Activated T-helper 17 cell treated with anti-CD3 and anti-CD28 coated beads, Interleukin-2, amount 50 U/mL, for 72 hours (primary cell): ENCODE data around the gene NECTIN2. TPM values are rescaled to one million over a fixed set of nuclear protein-coding genes. Genes with fewer than 3 reads are reported as not detected.
A peak's percentile ranks its signal among the peaks of the same experiment; 100 is the strongest.
"Not testable (repeated sequence)": the region's sequence is repeated elsewhere in the genome, so short reads cannot be mapped to it uniquely, and the experiment has no call there.

ENCODE experiments used
- ATAC-seq: fragments of 150-1000 bp; cut with Tn5 transposase; replicated peaks from 2 replicates; pipeline ENCODE4 v1.10.0; 2021; ENCODE audit warnings: mild to moderate bottlenecking, moderate library complexity
- H3K27ac Mint-ChIP-seq: one replicate; pipeline ENCODE4 v1.8.0; 2022; ENCODE audit warnings: mixed read lengths
- H3K27me3 Mint-ChIP-seq: one replicate; pipeline ENCODE4 v1.8.0; 2022; ENCODE audit warnings: mixed read lengths
- H3K36me3 Mint-ChIP-seq: one replicate; pipeline ENCODE4 v1.8.0; 2022; ENCODE audit warnings: low read depth, mild to moderate bottlenecking, mixed read lengths
- H3K4me1 Mint-ChIP-seq: one replicate; pipeline ENCODE4 v1.8.0; 2022; ENCODE audit warnings: mixed read lengths
- H3K4me3 Mint-ChIP-seq: one replicate; pipeline ENCODE4 v1.8.0; 2022; ENCODE audit warnings: mild to moderate bottlenecking, mixed read lengths
- H3K9me3 Mint-ChIP-seq: one replicate; pipeline ENCODE4 v1.8.0; 2022; ENCODE audit warnings: mixed read lengths
- total RNA-seq, 2 donors: library from RNA; stranded (reverse); gene quantifications; one replicate each; pipeline ENCODE4 v1.2.3, GENCODE V29; 2022

The NECTIN2 gene
- total RNA-seq, 2 donors from 2014 or later, result 0.45 to 0.64 TPM

DNA sequence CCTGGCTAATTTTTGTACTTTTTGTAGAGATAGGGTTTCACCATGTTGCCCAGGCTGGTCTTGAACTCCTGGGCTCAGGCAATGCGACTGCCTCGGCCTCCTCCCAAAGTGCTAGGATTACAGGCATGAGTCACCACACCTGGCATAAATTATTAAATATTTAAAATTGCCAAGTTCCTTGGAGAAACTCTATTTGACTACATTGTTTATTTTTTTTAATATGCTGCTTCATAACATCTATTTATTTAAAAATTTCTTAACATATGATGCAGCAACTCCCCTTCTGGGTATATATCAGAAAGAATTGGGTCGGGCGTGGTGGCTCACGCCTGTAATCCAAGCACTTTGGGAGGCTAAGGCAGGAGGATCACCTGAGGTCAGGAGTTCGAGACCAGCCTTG lies 13.2 kb upstream of the NECTIN2 start:
- not testable (repeated sequence) for H3K27ac Mint-ChIP-seq, H3K4me3 Mint-ChIP-seq, ATAC-seq, H3K36me3 Mint-ChIP-seq, H3K9me3 Mint-ChIP-seq, H3K4me1 Mint-ChIP-seq, H3K27me3 Mint-ChIP-seq

GRCh38 chr19:44834399-44834798 lies 11.7 kb upstream of the NECTIN2 start:
- not testable (repeated sequence) for H3K36me3 Mint-ChIP-seq, ATAC-seq, H3K4me3 Mint-ChIP-seq, H3K27ac Mint-ChIP-seq, H3K9me3 Mint-ChIP-seq, H3K4me1 Mint-ChIP-seq
- peaks cover 11% of the 10 kb centered on the region for H3K27me3 Mint-ChIP-seq

DNA sequence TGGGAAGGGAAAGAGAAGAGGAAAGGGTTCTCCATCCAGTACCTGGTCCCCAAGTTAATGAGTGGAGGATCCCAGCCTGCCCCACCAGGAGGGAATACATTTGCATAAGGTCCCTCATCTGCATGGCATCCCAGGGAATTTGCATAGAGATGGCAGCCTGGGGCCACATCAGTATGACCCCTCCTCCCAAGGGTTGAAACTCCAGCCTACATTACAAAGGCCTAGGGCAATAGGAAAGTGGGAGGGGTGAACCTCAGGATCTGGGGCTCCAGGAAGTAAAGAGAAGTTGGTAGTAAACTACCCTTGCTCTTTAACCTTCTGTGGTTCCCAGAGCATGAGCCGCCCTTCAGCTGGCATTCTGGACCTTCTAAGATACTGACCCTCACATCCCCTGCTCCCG lies 6.8 kb upstream of the NECTIN2 start:
- Mint-ChIP-seq H3K4me1 (no peaks in the 10 kb centered on the region), H3K36me3 (no peaks in the 10 kb centered on the region), H3K27me3 (peaks cover 8% of the 10 kb centered on the region), H3K4me3 (no peak overlapping the region), H3K9me3 (no peaks in the 10 kb centered on the region), H3K27ac (no peak overlapping the region)
- no peak for ATAC-seq

DNA sequence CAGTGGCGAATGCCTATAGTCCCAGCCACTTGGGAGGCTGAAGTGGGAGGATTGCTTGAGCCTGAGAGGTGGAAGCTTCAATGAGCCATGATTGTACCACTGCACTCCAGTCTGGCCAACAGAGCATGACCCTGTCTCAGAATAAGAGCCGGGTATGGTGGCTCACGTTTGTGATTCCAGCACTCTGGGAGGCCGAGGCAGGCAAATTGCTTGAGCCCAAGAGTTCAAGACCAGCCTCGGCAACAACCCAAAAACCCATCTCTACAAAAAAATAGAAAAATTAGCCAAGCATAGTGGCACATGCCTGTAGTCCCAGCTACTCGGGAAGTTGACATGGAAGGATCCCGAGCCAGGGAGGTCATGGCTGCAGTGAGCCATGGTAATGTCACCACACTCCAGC lies 5.3 kb upstream of the NECTIN2 start:
- H3K36me3 Mint-ChIP-seq, result no peaks in the 10 kb centered on the region
- H3K9me3 Mint-ChIP-seq, result no peaks in the 10 kb centered on the region
- H3K4me1 Mint-ChIP-seq, result peaks cover 11% of the 10 kb centered on the region
- no peak overlapping the region for H3K27ac Mint-ChIP-seq
- no peak for ATAC-seq
- no peak overlapping the region for H3K4me3 Mint-ChIP-seq
- H3K27me3 Mint-ChIP-seq, result peaks cover 9% of the 10 kb centered on the region

- Mint-ChIP-seq H3K4me1 (peaks cover 11% of the 10 kb centered on the region), H3K27me3 (peaks cover 9% of the 10 kb centered on the region), H3K9me3 (no peaks in the 10 kb centered on the region), H3K27ac (no peak overlapping the region), H3K4me3 (no peak overlapping the region), H3K36me3 (no peaks in the 10 kb centered on the region)
- ATAC-seq, result no peak
Measured at GRCh38 chr19:44841231-44841630, 4.9 kb upstream of the NECTIN2 start.

DNA sequence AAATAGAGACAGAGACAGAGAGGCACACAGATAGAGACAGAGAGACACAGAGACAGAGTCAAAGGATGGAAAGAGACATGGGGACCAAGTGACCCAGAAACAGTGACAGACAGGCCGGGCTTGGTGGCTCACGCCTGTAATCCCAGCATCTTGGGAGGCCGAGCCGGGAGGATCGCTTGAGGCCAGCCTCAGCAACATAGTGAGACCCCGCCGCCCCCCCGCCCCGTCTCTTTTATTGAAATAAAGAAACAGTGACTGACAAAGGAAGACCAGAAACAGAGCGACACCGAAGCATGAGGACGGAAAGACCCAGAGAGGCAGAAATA lies 848 bp upstream of the NECTIN2 start:
- Mint-ChIP-seq H3K4me1 (peaks cover 11% of the 10 kb centered on the region), H3K27ac (peak overlapping the region; percentile 15), H3K27me3 (peaks cover 12% of the 10 kb centered on the region), H3K4me3 (peak overlapping the region; percentile 77), H3K9me3 (no peaks in the 10 kb centered on the region), H3K36me3 (no peaks in the 10 kb centered on the region)
- no peak for ATAC-seq

DNA sequence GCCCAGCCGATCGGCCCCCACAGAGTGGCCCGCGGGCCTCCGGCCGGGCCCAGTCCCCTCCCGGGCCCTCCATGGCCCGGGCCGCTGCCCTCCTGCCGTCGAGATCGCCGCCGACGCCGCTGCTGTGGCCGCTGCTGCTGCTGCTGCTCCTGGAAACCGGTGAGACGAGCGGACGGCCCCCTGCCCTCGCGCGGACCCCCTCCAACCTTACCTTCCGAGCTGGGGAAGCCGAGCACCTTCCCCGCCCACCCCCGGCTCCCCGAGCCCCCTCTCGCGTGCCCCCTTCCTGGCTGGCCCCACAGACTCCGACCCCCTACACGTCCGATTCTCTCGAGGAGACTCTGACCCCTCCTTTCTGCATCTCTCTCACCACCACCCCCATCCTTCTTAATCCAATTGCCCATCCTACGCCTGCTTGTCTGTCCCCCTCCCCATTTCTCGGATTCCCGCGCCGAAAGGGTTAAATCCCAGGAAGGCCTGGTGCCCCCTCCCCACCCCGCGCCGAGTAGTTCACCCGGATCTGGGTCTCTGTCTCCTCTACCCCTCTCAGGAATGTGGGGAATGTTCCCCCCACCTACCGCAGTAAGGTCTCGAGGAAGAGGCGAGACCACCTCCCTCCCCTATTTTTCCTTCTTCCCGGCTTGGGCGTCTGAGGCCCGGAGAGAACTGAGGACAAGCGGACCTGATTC lies 502 bp downstream of the NECTIN2 start:
- H3K27me3 Mint-ChIP-seq, result peaks cover 12% of the 10 kb centered on the region

GRCh38 chr19:44847144-44848035 lies 1.3 kb downstream of the NECTIN2 start:
- Mint-ChIP-seq H3K27me3 (peaks cover 12% of the 10 kb centered on the region), H3K9me3 (no peaks in the 10 kb centered on the region), H3K4me3 (peak overlapping the region; percentile 77), H3K36me3 (no peaks in the 10 kb centered on the region), H3K27ac (peak overlapping the region; percentile 28), H3K4me1 (peaks cover 11% of the 10 kb centered on the region)
- ATAC-seq, result no peak

More for the DNA sequence above, 502 bp downstream of the NECTIN2 start:
- H3K4me3 Mint-ChIP-seq, result peak overlapping the region; percentile 77
- no peaks in the 10 kb centered on the region for H3K9me3 Mint-ChIP-seq
- peaks cover 11% of the 10 kb centered on the region for H3K4me1 Mint-ChIP-seq
- no peak for ATAC-seq
- peak overlapping the region; percentile 28 for H3K27ac Mint-ChIP-seq
- no peaks in the 10 kb centered on the region for H3K36me3 Mint-ChIP-seq

GRCh38 chr19:44848036-44848811 lies 2.1 kb downstream of the NECTIN2 start:
- peaks cover 12% of the 10 kb centered on the region for H3K27me3 Mint-ChIP-seq
- peak overlapping the region; percentile 77 for H3K4me3 Mint-ChIP-seq

GRCh38 chr19:44848812-44849447 lies 2.8 kb downstream of the NECTIN2 start:
- peaks cover 12% of the 10 kb centered on the region for H3K27me3 Mint-ChIP-seq
- no peak overlapping the region for H3K4me3 Mint-ChIP-seq
- no peak overlapping the region for H3K27ac Mint-ChIP-seq
- no peaks in the 10 kb centered on the region for H3K36me3 Mint-ChIP-seq
- ATAC-seq, result no peak
- peaks cover 11% of the 10 kb centered on the region for H3K4me1 Mint-ChIP-seq
- no peaks in the 10 kb centered on the region for H3K9me3 Mint-ChIP-seq

More at GRCh38 chr19:44848036-44848811, 2.1 kb downstream of the NECTIN2 start:
- ATAC-seq, result no peak
- Mint-ChIP-seq H3K4me1 (peaks cover 11% of the 10 kb centered on the region), H3K27ac (no peak overlapping the region), H3K9me3 (no peaks in the 10 kb centered on the region), H3K36me3 (no peaks in the 10 kb centered on the region)

- Mint-ChIP-seq H3K27ac (no peak overlapping the region), H3K36me3 (no peaks in the 10 kb centered on the region), H3K9me3 (no peaks in the 10 kb centered on the region), H3K4me1 (peaks cover 1% of the 10 kb centered on the region), H3K27me3 (peaks cover 7% of the 10 kb centered on the region), H3K4me3 (no peak overlapping the region)
- ATAC-seq, result no peak
Measured at GRCh38 chr19:44850641-44851109, 4.6 kb downstream of the NECTIN2 start.

GRCh38 chr19:44851427-44851826 lies 5.3 kb downstream of the NECTIN2 start:
- H3K27ac Mint-ChIP-seq, result no peak overlapping the region
- no peaks in the 10 kb centered on the region for H3K9me3 Mint-ChIP-seq
- ATAC-seq, result peak; percentile 12
- H3K27me3 Mint-ChIP-seq, result peaks cover 7% of the 10 kb centered on the region
- no peak overlapping the region for H3K4me3 Mint-ChIP-seq
- H3K4me1 Mint-ChIP-seq, result no peaks in the 10 kb centered on the region
- no peaks in the 10 kb centered on the region for H3K36me3 Mint-ChIP-seq

DNA sequence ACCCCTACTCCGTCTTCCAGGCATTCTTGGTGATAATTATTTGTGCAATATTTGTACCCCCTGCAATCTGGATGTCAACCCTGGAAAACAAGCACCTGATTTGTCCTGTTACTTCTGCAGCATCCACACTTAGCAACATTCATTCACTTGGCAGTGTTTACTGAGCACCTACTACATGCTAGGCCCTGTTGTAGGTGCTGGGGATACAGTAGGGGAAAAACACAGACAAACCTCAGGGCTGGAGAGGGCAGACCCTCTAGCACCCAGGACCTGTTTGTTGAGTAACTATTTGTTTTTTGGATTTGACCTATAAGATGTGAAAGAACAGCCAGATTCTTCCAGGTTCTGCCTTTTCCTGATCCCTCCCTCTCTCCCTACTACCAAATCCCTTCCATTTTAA lies 9.5 kb downstream of the NECTIN2 start:
- no peak overlapping the region for H3K27ac Mint-ChIP-seq
- H3K4me1 Mint-ChIP-seq, result no peaks in the 10 kb centered on the region
- no peaks in the 10 kb centered on the region for H3K27me3 Mint-ChIP-seq

GRCh38 chr19:44856421-44857083 lies 10.5 kb downstream of the NECTIN2 start:
- no peak for ATAC-seq
- Mint-ChIP-seq H3K27ac (no peak overlapping the region), H3K4me3 (no peak overlapping the region), H3K36me3 (no peaks in the 10 kb centered on the region), H3K4me1 (no peaks in the 10 kb centered on the region), H3K27me3 (no peaks in the 10 kb centered on the region), H3K9me3 (no peaks in the 10 kb centered on the region)

More for the DNA sequence above, 9.5 kb downstream of the NECTIN2 start:
- no peaks in the 10 kb centered on the region for H3K9me3 Mint-ChIP-seq
- H3K4me3 Mint-ChIP-seq, result no peak overlapping the region
- no peaks in the 10 kb centered on the region for H3K36me3 Mint-ChIP-seq
- ATAC-seq, result no peak
